Activated CD8-positive, alpha-beta memory T cell treated with anti-CD3 and anti-CD28 coated beads for 4 hours (primary cell): ENCODE results near the gene F13A1.

Experiments used
- DNase-seq, 2 donors: peaks; one replicate each; pipeline ENCODE4 v3.0.0-alpha.2; 2020; ENCODE audit warnings: low read depth in 2 of 2

Gene F13A1

DNA sequence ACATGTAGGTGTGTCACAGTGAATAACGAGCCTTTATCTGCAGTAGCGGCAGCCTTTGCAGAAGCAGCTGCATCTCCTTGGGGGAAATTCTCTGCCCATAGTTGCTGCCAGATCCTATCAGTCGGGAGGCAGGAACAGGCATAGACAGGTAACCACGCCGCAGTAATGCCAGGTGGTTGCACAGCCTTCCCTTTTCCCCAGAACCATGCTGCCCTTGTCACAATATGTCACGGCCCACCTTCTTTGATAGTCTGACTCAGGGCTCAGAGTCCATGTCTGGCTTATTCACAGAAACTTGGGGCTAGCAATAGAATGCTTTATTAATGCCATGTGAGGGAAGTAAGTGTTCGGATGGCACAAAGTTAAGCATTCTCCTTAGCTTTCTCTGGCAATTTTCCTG, 76.6 kb downstream of the F13A1 start:
- no peak for DNase-seq

DNA sequence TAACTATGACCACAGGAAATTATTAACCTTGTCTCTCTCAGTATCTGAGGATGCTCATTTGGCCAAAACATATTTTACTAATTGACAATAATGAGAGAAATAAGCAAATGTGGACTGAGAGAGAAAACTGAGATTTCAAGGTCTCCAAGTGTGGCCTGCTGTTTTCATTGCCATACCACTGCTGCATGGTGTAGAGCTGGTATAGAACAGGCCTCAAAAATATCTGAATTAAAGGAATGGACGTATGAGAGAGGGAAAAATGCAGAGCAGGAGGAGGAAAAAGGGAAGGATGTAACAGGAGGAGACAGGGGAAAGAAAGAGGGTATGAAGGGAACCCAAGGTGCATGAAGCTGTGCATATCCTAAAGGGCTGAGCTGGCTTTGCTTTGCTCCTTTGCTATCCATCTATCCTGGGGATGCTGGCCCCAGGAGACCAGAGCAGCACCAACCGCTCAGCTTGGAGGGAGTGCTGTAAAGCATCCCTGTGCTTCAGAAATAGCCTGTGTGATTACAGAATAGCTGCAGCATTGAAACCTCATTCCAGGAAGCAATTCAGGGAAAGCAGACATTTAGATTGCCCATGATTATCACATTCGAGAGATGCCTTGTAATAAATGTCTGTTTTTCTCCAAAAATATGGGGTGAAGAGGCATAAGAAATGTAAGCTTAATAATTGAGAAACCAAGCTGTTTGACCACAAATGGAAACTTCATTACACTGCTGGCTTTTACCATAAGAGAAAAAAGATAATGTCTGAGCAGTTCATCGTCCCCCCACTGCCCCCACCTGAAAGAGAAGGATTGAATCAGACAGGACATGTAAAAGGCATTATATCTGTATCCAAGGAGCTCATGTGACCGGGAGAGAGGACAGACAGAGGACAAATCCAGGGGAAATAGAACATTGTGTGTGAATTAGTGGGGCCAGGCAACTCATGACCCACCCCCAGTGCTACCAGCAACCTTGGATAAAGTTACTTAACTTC, 80.6 kb downstream of the F13A1 start:
- DNase-seq = no peak

DNA sequence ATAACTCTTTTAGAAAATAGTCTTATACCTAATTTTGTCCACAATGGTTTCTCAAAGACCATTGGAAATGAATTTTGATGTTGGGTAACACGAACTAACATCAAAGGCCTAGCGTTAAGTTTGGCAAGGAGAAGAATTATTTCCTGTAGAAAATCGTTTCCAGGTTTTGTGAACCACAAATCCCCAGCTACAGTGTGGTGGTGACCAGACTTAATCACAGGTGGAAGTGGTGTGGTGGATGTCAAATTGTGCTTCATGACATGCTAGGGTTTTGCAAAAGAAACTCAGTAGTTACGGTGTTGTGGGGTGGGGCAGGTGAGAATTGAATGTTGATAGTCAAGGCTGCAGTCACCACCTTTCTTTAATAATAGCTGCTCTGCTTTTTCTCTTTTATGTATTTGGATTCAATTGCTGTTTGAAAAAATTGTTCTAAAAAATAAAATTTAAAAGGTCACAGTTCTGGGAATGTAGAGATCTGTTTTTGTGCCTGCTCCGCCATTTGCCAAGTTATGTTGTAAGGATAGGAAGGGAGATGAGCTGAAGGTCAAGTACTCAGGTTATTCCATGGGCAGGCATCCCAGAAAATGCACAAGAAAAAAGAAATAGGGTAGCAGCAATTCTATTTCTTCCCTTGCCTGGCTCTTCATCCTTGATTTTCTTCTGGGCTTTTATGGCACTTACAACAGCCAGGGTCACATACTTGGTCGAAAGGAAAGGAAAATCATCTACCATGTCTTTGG, 83.6 kb downstream of the F13A1 start:
- DNase-seq = no peak

DNA sequence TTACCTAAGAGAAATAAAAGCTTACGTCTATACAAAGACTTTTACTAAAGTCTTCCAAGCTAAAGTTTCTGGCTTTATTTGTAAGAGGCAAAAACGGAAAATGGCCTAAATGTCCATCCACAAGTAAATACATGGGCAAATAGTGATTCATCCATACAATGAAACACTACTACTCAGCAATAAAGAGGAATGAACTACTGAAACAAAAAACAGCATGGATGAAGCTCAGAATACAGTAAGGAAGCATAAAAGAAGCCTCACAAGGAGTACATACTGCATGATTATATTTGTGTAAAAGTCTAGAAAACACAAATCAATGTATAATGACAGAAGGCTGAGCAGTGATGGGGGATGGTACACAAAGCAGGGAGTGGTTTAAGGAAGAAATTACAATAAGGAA, 84.7 kb downstream of the F13A1 start:
- DNase-seq = no peak

DNA sequence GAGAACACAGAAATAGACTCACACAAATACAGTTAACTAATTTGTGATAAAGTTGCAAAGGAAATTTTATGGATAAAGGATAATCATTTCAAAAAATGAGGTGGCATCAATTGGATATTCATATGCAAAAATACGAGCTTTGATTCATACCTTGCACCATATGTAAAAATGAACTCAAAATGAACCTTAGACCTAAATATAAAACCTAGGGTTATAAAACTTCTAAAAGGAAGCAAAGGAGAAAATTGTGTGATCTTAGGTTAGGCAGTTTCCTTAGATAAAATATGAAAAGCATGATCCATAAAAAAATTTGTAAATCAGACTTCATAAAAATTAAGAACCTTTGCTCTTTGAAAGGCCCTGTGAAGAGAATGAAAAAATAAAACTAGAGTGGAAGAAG, 85.5 kb downstream of the F13A1 start:
- DNase-seq = no peak

DNA sequence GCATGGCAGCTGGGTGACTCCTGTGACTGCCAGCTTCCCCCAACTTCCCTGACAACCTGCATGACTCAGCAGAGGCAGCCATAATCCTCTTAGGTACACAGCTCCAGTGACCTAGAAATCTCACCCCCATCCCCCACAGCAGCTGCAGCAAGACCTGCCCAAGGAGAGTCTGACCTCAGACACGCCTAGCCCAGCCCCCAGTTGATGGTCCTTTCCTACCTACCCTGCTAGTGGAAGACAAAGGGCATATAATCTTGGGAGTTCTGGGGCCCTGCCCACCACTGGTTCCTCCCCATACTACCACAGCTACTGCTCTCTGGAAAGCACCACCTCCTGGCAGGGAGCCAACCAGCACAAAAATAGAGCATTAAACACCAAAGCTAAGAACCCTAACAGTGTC, 90.2 kb downstream of the F13A1 start:
- DNase-seq = no peak

DNA sequence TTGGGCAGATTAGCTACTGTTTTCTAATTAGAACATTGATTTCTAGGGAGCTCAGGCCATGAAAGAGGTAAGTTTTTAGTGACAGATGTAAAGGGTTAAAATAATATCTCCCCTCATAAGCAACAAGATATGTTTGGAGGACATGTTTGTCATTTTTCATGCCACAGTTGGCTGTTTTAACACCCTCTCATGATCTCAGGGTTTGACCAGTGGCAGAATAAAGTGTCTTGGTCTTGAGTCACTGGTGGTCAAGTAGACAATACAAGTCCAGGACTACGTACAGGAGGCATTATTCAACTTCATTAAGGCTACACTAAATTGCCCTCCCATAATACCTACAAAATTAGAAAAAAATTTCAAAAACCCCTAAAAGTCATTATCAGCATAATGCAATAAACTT, 92.6 kb downstream of the F13A1 start:
- no peak for DNase-seq

DNA sequence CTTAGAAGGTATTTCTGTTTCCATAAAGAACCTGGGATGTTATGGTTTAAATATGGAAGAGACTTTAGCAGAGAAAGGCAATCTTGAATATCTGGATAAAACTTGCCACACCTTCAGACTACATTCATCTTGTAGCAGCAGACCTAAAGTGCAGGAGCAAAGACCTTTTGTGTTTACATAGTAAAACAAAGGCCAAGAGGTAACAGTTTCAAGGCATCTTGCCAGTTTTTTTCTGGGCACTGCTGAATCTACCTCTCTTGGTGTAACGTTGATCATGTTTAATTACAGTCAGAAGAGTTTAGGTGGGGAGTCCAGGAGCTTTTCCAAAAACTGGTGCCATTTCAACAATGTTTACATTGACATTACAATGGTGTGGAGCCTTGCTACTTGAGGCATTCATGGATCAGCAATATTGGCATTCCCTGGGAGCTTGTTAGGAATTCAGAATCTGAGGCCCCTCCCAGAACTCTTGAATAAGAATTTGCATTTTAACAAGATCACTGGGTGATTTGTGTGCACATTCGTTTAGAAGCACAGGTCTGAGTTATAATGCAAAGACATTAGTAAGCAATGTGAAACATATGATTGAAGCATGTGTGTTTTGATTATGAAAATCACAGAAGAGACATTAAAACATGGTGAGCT, 94.5 kb downstream of the F13A1 start:
- DNase-seq = no peak

DNA sequence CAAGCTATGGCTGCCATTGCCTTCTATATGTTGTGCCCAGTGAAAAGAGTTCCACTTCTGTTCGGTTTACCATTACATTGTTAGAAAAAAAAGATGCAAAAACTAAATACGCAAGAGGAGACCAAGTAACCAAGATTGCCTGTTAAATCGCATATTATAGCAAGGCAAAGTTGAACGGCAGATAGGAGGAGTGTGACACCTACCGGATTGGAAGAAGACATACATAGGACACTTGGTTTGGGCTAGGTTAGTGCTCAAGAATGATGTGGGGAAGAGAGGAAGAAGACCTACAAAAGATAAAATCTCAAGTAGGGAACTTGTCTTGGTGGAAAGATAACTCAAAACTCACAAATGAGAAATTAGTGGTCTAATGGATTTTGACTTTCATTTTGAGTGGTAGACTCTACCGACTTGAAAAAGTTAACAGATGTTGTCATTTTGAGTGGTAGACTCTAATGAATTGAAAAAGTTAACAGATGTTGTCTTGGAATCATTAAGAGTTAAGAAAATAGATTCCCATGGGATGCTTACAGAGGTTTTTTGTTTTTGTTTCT, 95.5 kb downstream of the F13A1 start:
- DNase-seq = no peak

DNA sequence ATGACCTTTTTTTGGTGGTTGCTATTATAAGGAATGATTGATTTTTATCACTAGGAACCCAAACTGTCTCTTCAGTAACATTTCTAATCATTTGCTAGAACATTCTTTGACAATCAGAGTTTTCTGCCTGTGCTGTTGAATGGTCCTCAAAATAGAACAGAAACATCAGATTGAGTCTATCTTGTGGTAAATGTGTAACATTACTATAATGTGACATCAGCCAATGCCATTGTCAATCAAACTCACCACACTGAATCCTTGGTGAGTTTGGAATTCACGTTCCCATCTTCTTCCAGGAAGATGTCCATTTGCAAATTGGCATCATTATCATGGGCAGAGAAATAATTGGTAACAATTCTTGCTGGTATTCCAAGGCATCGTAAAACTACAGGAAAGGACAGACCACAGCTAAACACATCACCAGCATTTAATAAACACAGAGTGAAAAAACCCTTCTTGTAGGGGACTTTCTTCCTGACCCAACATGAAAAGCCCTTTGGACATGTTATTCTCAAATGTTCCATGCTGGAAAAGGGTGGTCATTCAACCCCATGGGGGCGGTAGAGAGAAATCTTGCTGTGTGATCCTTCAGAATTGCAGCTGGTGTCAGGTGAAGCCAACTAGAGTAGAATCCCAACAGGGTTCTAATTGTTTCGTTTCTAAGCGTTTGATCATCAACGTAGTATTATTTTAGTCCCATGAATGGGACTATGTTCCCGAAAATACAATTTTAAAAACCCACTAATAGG, 98.5 kb downstream of the F13A1 start:
- no peak for DNase-seq

DNA sequence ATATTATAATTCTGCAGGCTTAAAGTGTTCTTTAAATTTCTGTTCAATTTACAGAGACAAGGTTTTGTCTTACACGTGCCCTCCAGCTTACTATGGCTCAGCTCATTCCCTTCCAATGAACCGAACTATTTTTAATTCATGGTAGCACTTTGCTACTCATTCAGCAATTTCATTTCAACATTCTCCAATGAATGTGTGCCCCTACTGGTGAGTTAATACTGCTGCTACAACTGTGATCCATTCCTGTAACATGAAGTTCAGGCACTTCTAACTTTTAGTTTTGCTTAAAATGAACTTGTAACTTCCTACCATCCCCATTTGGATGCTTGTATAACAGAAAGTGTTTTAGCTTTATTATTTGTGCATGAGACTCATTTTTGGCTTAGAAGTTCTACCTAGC, 99.7 kb downstream of the F13A1 start:
- DNase-seq = no peak

DNA sequence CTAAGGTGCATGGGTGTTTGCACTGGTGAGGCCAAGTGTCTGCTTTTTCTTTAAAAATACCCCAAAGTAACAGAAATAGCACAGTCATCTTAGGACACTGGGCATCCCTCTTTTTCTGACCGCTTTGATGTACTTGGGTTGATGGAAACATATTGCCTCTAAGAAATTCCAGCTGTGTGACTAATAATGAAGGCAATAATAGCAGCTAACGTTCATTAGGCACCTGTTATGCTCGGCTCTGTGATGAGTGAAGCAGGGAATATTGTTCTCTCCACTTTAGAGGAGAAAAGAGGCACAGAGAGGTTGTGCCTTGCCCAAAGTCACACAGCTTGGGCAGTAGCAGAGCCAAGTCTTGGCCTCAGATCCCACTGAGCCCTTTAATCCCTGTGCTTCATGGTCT, 100.7 kb downstream of the F13A1 start:
- DNase-seq = no peak

DNA sequence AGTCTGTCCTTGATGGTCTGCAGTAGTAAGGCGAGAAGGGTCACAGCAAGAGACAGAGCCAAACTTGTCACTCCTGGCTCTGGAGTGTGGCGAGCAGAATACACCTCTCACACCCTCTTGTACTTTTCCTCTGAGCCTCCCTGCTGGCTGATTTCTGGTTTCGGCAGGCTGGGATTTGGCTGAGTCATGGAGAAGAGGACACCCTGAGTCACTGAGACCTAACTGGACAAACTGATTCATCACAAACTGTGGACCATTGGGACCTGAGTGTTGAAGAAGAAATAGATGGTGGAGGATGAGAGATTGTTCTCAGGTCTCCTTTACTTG, 101.7 kb downstream of the F13A1 start:
- DNase-seq = no peak

DNA sequence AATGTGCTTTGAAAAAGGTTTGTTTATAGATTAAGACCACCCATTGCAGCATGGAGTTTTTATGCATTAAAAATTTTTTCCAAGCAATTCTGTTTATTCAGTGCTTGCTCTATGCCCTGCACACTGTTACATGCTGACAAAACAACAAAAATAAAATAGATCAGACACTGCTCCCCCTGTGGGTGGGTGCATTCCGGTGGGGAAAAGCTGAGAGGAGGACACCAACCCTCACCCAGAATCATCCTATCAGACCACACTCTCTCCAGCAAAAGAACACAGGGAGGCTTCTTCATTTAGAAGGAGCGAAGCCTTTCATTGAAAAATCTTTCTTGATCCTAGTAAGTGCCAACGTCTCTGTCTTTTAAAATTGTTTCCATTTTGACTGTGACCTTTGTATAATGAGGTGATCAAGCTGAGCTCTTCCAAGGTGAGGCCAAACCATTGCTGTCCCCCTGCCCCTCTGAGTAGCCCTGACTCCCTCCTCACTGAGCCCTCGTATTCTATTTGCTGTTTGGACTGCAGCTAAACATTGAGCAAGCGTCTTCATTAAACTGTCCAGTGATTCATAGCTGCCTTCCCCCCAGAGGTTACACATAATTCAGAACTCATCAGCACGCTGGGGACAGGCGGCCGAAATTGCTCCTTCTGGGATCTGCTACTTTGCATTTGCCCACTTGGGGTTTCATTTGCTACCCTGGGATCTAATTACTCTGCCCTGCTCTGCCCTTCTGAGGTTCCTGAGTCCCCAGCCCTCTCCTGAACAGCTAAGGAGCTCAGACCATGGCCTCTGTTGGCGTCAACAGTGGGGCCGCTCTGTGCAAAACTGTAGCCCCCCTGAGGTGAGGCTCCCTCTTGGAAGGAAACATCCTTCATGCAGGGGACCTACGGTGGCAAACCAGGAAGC, 102.4 kb downstream of the F13A1 start:
- DNase-seq = no peak

DNA sequence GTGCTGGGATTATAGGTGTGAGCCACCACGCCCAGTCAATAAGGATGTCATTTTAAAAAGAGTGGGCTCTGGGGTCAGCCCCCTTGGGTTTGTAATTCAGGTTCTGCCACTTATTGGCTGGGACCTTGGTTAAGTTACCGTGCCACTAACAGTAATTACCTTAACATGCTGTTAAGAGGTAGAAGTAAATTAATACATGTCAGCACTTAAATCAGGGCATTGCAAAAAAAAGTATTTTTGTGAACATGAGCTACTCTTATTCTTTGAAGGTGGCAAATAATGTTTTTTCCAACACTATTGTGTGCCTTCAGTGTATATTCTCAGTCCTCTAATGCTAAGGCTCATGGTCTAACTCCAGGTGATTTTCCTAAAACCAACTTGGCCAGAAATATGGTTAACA, 109.5 kb downstream of the F13A1 start:
- no peak for DNase-seq

DNA sequence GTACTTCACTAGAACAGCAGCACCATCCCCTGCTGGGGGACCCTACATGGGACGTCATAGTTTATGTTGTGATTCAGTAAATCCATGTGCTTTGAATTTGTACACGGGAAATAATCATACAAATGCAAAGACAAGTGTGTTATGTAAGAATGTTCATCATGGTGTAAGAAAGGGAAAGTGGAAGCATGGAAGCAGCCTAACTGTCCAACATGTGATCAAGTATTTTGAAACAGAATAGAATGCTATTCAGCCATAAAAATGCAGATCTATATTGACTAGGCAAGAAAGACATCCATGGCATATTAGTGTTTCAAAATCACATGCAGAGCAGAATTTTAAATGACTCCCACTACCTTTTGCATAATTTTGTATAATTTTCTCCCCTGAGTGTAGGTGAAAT, 117.6 kb downstream of the F13A1 start:
- DNase-seq = no peak

DNA sequence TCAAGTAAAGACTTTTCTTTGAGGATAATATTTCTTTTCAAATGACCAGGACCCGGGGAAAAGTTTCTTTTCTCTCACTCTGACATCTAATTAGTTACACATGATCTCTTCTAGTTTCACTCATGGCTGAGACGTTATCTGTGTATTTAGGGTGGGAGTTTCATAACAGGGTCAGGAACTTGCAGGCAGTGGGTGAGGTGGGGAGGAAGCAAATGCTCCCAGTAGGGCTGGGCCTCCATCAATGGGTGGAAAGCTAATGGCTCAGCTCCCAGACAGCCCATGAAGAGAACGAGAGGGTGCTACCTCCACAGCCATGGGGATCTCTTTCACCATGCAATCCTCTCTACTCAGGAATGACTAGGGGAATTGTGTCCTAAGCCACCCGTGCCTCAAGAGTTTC, 119.3 kb downstream of the F13A1 start:
- DNase-seq = no peak

DNA sequence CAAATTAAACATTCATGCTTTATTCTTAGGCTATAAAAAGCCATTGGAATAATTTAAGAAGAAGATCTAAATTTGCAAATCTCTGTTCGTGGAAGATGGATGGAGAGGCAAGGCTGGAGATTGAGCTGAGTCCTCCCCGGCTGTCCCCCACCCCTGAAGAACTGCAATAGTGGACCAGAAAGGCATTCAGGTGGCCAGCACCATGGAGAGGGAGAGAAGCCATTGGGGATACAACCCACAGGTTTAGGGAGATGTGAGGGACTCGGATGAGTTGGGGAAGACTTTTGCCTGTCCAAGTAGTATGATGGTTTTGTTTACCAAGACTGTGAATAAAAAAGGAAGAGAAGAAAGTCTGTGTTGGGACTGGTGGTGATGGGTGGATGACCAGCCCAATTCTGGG, 120.8 kb downstream of the F13A1 start:
- no peak for DNase-seq

DNA sequence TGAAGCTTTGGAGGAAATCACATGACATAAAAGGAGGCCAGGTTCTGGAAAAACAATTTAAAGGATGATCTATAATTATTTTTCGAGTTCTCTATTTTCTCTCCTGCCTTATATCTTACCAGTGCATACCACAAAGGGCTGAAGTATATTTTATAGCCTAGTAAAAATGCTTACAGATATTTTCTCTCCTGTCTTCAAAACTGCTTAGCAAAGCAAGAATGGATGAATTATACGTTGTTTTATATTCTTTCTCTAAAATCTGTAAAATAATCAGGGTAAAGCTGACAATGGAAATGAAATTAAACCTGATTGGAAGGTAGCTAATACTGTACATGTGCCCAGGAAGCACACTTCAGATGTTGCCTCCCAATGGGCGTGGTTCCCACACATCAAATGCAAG, 123.7 kb downstream of the F13A1 start:
- DNase-seq = no peak

DNA sequence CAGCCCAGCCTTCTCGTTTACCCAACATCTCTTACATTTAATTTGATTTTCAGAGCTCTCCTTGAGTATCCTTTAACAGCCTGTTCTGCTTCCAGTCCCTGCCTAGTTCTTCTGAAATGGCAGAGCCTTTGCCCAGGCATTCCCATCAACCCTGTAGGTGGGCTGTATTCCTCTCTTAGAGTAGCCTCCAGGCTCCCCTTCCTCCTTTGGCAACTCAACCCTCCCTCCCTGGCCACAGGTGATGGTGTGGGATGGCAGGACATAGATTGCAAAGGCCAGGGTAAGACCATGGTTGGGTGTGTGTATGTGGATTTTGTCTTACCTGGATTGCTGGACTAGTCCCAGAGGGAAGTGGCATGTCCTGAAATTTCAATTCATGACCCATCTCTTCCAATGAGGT, 125.4 kb downstream of the F13A1 start:
- DNase-seq = no peak
